ENCODE data around the gene TXK. TPM values are rescaled to one million over a fixed set of nuclear protein-coding genes. Genes with fewer than 3 reads are reported as not detected.

TXK gene
- polyA plus RNA-seq, 1 of the 3 experiments (the other 2 are of a cell fraction): 0.61 TPM

- no peaks in the 10 kb centered on the region; a peak in 1 of 4 replicates for H3K4me1 ChIP-seq (ENCODE audit: control insufficient read depth in 1 of 2, insufficient read depth in 2 of 2, low read depth in 1 of 2, low read length in 1 of 2)
- H3K4me3 ChIP-seq (ENCODE audit: low read depth in 2 of 2, low read length in 1 of 2): no peak overlapping the region
- H3K79me2 ChIP-seq (ENCODE audit: insufficient read depth): no peaks in the 10 kb centered on the region
- no peak overlapping the region for H3K27ac ChIP-seq (ENCODE audit: low read depth in 2 of 2, low read length in 1 of 2)
- H4K20me1 ChIP-seq (ENCODE audit: insufficient read depth): no peaks in the 10 kb centered on the region
- 94% methylated on average over 1 of the region's 1 CpG for WGBS (ENCODE audit: low lambda C conversion rate)
- ChIA-PET CTCF (interaction anchor here (1.1 to 3.9 kb wide), 3 partner anchors 12 to 238 kb away, joined by 3 to 28 read pairs (median 6); no protein-coding TSS in a partner anchor), POLR2A (no interaction called here)
- no peaks in the 10 kb centered on the region for H3K9me3 ChIP-seq
- H3K27me3 ChIP-seq (ENCODE audit: insufficient read depth): no peaks in the 10 kb centered on the region
- H3K4me2 ChIP-seq: no peak overlapping the region
- no peak overlapping the region for H3K9ac ChIP-seq
- TF ChIP-seq CTCF (IDR thresholded peaks at IDR 0.05) (no peak), NFIC (IDR thresholded peaks at IDR 0.05; ENCODE audit: borderline replicate concordance) (no peak), RFX5 (IDR thresholded peaks at IDR 0.05; ENCODE audit: low read length) (no peak), GATA2 (CRISPR knock-in tag; IDR thresholded peaks at IDR 0.05) (no peak), PBX3 (IDR thresholded peaks at IDR 0.05) (no peak)
- no peaks in the 10 kb centered on the region for H3K9me2 ChIP-seq
- no peaks in the 10 kb centered on the region for H3F3A ChIP-seq (replicated peaks; ENCODE audit: insufficient read depth)
- H2AFZ ChIP-seq (ENCODE audit: low read depth): no peak overlapping the region
- no peaks in the 10 kb centered on the region for H3K36me3 ChIP-seq (replicated peaks in 1 of 2; ENCODE audit: control insufficient read depth in 1 of 2, insufficient read depth in 2 of 2, low read length in 1 of 2)
- DNase-seq: no peak
Observed at GRCh38 chr4:48074657-48075056, 59.4 kb downstream of the TXK start.

- CTCF ChIA-PET: no interaction called here
- POLR2A ChIA-PET: no interaction called here
- 44% methylated on average over 3 of the region's 3 CpGs for WGBS (ENCODE audit: low lambda C conversion rate)
- DNase-seq: no peak
- Histone ChIP-seq H4K20me1 (ENCODE audit: insufficient read depth) (no peaks in the 10 kb centered on the region), H3K27ac (ENCODE audit: low read depth in 2 of 2, low read length in 1 of 2) (peak overlapping the region in 1 of 2 experiments; percentile 48; a peak in 2 of 4 replicates), H3K4me3 (ENCODE audit: low read depth in 2 of 2, low read length in 1 of 2) (no peak overlapping the region), H3K27me3 (ENCODE audit: insufficient read depth) (no peaks in the 10 kb centered on the region), H3K9ac (no peak overlapping the region), H3K36me3 (replicated peaks in 1 of 2; ENCODE audit: control insufficient read depth in 1 of 2, insufficient read depth in 2 of 2, low read length in 1 of 2) (no peaks in the 10 kb centered on the region), H3K79me2 (ENCODE audit: insufficient read depth) (no peaks in the 10 kb centered on the region), H3K4me2 (no peak overlapping the region), H3K9me3 (no peaks in the 10 kb centered on the region), H2AFZ (ENCODE audit: low read depth) (0 out of 2 replicates have a peak overlapping the region, but pooled peaks have one; percentile 44), H3K9me2 (no peaks in the 10 kb centered on the region), H3K4me1 (ENCODE audit: control insufficient read depth in 1 of 2, insufficient read depth in 2 of 2, low read depth in 1 of 2, low read length in 1 of 2) (no peaks in the 10 kb centered on the region; a peak in 1 of 4 replicates), H3F3A (replicated peaks; ENCODE audit: insufficient read depth) (no peaks in the 10 kb centered on the region)
- TF ChIP-seq YY1 (IDR thresholded peaks at IDR 0.05; ENCODE audit: low read depth) (no peak), EP300 (IDR thresholded peaks at IDR 0.05; ENCODE audit: borderline replicate concordance in 1 of 2, low read depth in 1 of 2, low read length in 1 of 2) (peak in 1 of 2 experiments; percentile 47; a peak in 1 of 4 replicates)
Observed at GRCh38 chr4:48073567-48074103, 60.4 kb downstream of the TXK start.

- H4K20me1 ChIP-seq (ENCODE audit: insufficient read depth): no peaks in the 10 kb centered on the region
- no peaks in the 10 kb centered on the region; a peak in 1 of 4 replicates for H3K4me1 ChIP-seq (ENCODE audit: control insufficient read depth in 1 of 2, insufficient read depth in 2 of 2, low read depth in 1 of 2, low read length in 1 of 2)
- no peaks in the 10 kb centered on the region for H3K9me3 ChIP-seq
- no peaks in the 10 kb centered on the region for H3K36me3 ChIP-seq (replicated peaks in 1 of 2; ENCODE audit: control insufficient read depth in 1 of 2, insufficient read depth in 2 of 2, low read length in 1 of 2)
- H3K27me3 ChIP-seq (ENCODE audit: insufficient read depth): no peaks in the 10 kb centered on the region
- H3K9me2 ChIP-seq: no peaks in the 10 kb centered on the region
- no peaks in the 10 kb centered on the region for H3F3A ChIP-seq (replicated peaks; ENCODE audit: insufficient read depth)
- H3K79me2 ChIP-seq (ENCODE audit: insufficient read depth): no peaks in the 10 kb centered on the region
- H3K27ac ChIP-seq (ENCODE audit: low read depth in 2 of 2, low read length in 1 of 2): no peak overlapping the region
- H3K4me3 ChIP-seq (ENCODE audit: low read depth in 2 of 2, low read length in 1 of 2): no peak overlapping the region
- H3K9ac ChIP-seq: no peak overlapping the region
- H2AFZ ChIP-seq (ENCODE audit: low read depth): no peak overlapping the region
- ChIA-PET CTCF (interaction anchor here (0.6 to 2.4 kb wide), 2 partner anchors 15 to 71 kb away, joined by 3 to 7 read pairs; no protein-coding TSS in a partner anchor), POLR2A (no interaction called here)
- H3K4me2 ChIP-seq: no peak overlapping the region
- no peak for DNase-seq
- WGBS (ENCODE audit: low lambda C conversion rate): 98% methylated on average over 3 of the region's 3 CpGs
- TF ChIP-seq NFIC (IDR thresholded peaks at IDR 0.05; ENCODE audit: borderline replicate concordance) (no peak), GATA2 (CRISPR knock-in tag; IDR thresholded peaks at IDR 0.05) (no peak), YY1 (IDR thresholded peaks at IDR 0.05; ENCODE audit: low read depth) (no peak), FOSL2 (IDR thresholded peaks at IDR 0.05; ENCODE audit: borderline replicate concordance, low read depth) (no peak), TEAD4 (IDR thresholded peaks at IDR 0.05; ENCODE audit: borderline replicate concordance, insufficient read depth) (no peak), REST (IDR thresholded peaks at IDR 0.05; ENCODE audit: low read depth, low read length) (no peak), EP300 (IDR thresholded peaks at IDR 0.05; ENCODE audit: borderline replicate concordance in 1 of 2, low read depth in 1 of 2, low read length in 1 of 2) (no peak), RXRA (IDR thresholded peaks at IDR 0.05; ENCODE audit: borderline replicate concordance, low read depth) (no peak), GABPA (IDR thresholded peaks at IDR 0.05; ENCODE audit: low read depth) (no peak), EZH2phosphoT487 (IDR thresholded peaks at IDR 0.05; ENCODE audit: borderline replicate concordance, low read depth) (no peak), RAD21 (IDR thresholded peaks at IDR 0.05; ENCODE audit: low read length) (no peak)
Observed at GRCh38 chr4:48071191-48071590, 62.9 kb downstream of the TXK start.
